KMS-11 (cell line): ENCODE data around the gene TMEM184B.
A peak's percentile ranks its signal among the peaks of the same experiment; 100 is the strongest.

Experiments used
- H2AFZ ChIP-seq: fragments of 200-600 bp; sonication (generic); 2 replicates; pipeline ENCODE4 v1.6.1; 2016; ENCODE audit warnings: antibody characterized with exemption, mixed run types, low read depth
- H3K27ac ChIP-seq: fragments of 200-600 bp; sonication (generic); 2 replicates; pipeline ENCODE4 v1.6.1; 2016; ENCODE audit warnings: mild to moderate bottlenecking, mixed run types
- H3K27me3 ChIP-seq: fragments of 200-600 bp; sonication (generic); 2 replicates; pipeline ENCODE4 v1.6.1; 2017; ENCODE audit warnings: mild to moderate bottlenecking, low read depth, mixed run types, moderate library complexity; ENCODE audit not compliant: insufficient read depth
- H3K36me3 ChIP-seq: fragments of 200-600 bp; sonication (generic); 2 replicates; pipeline ENCODE4 v1.6.1; 2017; ENCODE audit warnings: mild to moderate bottlenecking, mixed run types; ENCODE audit not compliant: insufficient read depth
- H3K4me1 ChIP-seq: fragments of 200-600 bp; sonication (generic); 2 replicates; pipeline ENCODE4 v1.6.1; 2016; ENCODE audit warnings: mild to moderate bottlenecking, low read depth, mixed run types; ENCODE audit not compliant: poor library complexity, severe bottlenecking
- H3K4me2 ChIP-seq: fragments of 200-600 bp; sonication (generic); 2 replicates; pipeline ENCODE4 v1.7.0; 2016; ENCODE audit warnings: mild to moderate bottlenecking, mixed run types
- H3K4me3 ChIP-seq: fragments of 200-600 bp; sonication (generic); IDR thresholded peaks from 2 replicates; pipeline ENCODE4 v1.6.1; 2017; ENCODE audit warnings: low read depth, low read length, mixed read lengths; ENCODE audit not compliant: insufficient read depth
- H3K79me2 ChIP-seq: fragments of 200-600 bp; sonication (generic); 2 replicates; pipeline ENCODE4 v1.6.1; 2016; ENCODE audit warnings: low read depth, mixed run types; ENCODE audit not compliant: insufficient read depth
- H3K9ac ChIP-seq: fragments of 200-600 bp; sonication (generic); 2 replicates; pipeline ENCODE4 v1.6.1; 2016; ENCODE audit warnings: mild to moderate bottlenecking, mixed run types
- H4K20me1 ChIP-seq: fragments of 200-600 bp; sonication (generic); 2 replicates; pipeline ENCODE4 v1.6.1; 2016; ENCODE audit warnings: mild to moderate bottlenecking, mixed run types; ENCODE audit not compliant: insufficient read depth
- TF ChIP-seq, protein P1 (sequence below): fragments of 200-600 bp; sonication (generic); conservative IDR thresholded peaks from 2 replicates; pipeline ENCODE4 v1.6.1; 2017; ENCODE audit warnings: low read depth, mild to moderate bottlenecking, antibody characterized with exemption, low read length, moderate library complexity, mixed read lengths

Gene TMEM184B

DNA sequence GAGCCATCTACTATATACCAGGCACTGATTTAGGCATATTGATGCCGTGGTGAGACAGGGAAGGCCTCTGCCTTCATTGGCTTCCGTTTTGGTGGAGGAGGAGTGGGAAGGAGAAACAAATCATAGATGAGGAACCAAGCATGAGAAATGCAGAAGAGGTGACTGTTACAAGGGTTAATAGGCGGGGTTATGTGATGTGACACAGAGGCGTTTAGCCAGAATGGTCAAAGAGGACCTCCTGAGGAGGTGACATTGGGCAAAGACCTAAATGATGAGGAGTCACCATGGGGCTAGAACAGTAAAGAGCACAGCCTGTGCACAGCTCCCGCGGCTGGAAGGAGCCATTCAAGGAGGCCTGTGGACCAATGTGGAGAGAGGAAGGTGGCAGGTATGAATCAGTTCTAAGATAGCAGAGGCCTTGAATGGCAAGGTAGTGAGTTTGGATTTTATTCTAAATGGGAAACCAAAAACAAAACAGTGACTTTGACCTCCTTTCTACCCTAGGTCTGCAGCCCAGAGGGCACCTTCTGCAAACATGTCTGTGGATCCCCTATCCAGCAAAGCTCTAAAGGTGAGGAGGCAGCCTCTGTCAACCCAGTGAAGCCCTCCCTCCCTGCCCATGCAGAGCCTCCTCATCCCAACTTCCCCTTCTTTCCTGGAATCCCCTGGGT, 59.4 kb downstream of the TMEM184B start:
- TF ChIP-seq, protein P1, sequence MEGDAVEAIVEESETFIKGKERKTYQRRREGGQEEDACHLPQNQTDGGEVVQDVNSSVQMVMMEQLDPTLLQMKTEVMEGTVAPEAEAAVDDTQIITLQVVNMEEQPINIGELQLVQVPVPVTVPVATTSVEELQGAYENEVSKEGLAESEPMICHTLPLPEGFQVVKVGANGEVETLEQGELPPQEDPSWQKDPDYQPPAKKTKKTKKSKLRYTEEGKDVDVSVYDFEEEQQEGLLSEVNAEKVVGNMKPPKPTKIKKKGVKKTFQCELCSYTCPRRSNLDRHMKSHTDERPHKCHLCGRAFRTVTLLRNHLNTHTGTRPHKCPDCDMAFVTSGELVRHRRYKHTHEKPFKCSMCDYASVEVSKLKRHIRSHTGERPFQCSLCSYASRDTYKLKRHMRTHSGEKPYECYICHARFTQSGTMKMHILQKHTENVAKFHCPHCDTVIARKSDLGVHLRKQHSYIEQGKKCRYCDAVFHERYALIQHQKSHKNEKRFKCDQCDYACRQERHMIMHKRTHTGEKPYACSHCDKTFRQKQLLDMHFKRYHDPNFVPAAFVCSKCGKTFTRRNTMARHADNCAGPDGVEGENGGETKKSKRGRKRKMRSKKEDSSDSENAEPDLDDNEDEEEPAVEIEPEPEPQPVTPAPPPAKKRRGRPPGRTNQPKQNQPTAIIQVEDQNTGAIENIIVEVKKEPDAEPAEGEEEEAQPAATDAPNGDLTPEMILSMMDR: no peak
- Histone ChIP-seq H3K79me2 (no peaks in the 10 kb centered on the region; the same call in 1 of the 2 replicates), H4K20me1 (no peaks in the 10 kb centered on the region), H3K36me3 (no peaks in the 10 kb centered on the region), H3K27ac (0 out of 2 replicates have a peak overlapping the region, but pooled peaks have one; percentile 58), H3K9ac (peak overlapping the region; percentile 73; the same call in 1 of the 2 replicates), H3K4me1 (peaks cover 50% of the 10 kb centered on the region), H3K4me2 (peak overlapping the region; percentile 61; the same call in 1 of the 2 replicates), H3K4me3 (no peak overlapping the region), H3K27me3 (no peaks in the 10 kb centered on the region), H2AFZ (no peak overlapping the region)

DNA sequence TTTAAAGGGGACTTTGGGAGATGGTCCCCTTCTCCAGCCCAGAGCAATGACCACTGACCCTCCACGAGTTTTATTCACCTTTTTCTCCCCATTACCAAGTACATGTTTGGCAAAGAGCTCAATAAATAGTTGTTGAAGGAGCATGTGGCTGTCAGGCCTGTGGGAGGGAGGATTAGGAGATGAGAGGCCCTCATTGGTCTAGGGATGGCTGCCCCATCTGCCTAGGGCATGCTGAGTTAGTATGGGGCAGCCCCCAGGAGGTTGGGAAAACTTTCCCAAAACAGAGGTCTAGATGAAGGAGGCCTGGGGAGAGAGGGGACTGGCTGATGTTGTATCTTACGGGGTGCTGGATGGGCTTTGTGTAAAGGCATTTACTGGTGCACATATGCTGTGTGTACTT, 60.4 kb downstream of the TMEM184B start:
- H3K9ac ChIP-seq: no peak overlapping the region
- TF ChIP-seq, protein P1: no peak
- no peaks in the 10 kb centered on the region for H3K36me3 ChIP-seq
- H3K27me3 ChIP-seq: no peaks in the 10 kb centered on the region
- no peak overlapping the region for H3K4me3 ChIP-seq
- peaks cover 40% of the 10 kb centered on the region for H3K4me1 ChIP-seq
- no peaks in the 10 kb centered on the region for H4K20me1 ChIP-seq
- H3K27ac ChIP-seq: no peak overlapping the region
- H2AFZ ChIP-seq: no peak overlapping the region
- H3K79me2 ChIP-seq: no peaks in the 10 kb centered on the region; the same call in 1 of the 2 replicates
- no peak overlapping the region; the same call in 1 of the 2 replicates for H3K4me2 ChIP-seq

DNA sequence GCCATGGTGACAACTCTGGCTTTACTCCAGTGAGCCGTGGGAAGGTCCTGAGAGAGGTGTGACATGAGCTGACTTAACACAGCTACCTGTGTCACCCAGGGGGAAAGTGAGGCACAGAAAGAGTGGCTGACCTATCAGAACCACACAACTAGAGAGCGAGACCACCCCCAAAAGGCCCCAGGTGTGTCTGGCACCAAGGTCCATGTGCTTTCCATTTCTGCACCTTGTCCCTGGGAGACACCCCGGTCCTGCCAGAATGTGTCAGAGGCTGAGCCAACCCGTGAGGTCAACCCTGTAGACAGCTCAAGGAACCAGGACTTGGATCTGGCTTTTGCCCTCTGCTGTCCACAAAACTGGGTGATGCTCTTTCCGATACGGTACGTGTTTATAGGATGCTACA, 61.3 kb downstream of the TMEM184B start:
- H3K4me2 ChIP-seq: no peak overlapping the region
- no peaks in the 10 kb centered on the region for H3K27me3 ChIP-seq
- H3K79me2 ChIP-seq: no peaks in the 10 kb centered on the region; the same call in 1 of the 2 replicates
- no peak overlapping the region for H3K27ac ChIP-seq
- H4K20me1 ChIP-seq: no peaks in the 10 kb centered on the region
- TF ChIP-seq, protein P1: no peak
- no peak overlapping the region for H3K4me3 ChIP-seq
- no peak overlapping the region for H2AFZ ChIP-seq
- no peak overlapping the region for H3K9ac ChIP-seq
- peaks cover 31% of the 10 kb centered on the region for H3K4me1 ChIP-seq
- H3K36me3 ChIP-seq: no peaks in the 10 kb centered on the region

DNA sequence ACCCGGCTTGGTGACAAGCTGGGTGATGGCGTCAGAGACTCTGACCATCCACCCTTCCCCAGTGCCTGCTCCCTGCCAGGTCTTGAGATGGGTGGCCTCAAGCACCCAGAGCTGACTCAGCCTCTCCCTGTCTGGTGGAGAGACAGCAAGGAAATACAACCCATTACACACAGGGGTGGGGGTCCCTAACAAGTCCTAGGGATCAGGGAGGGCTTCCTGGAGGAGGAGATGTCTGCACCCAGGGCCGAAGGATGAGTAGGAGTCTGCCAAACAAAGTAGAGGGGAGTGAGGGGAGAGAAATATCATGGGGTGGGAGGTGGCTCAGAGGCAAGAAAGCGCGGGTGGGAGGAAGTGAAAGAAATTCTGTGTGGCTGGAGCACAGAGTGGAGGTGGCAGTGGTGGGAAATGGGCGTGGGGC, 64.2 kb downstream of the TMEM184B start:
- Histone ChIP-seq H3K4me3 (no peak overlapping the region), H3K9ac (no peak overlapping the region), H2AFZ (no peak overlapping the region), H3K27ac (no peak overlapping the region), H4K20me1 (no peaks in the 10 kb centered on the region), H3K79me2 (no peaks in the 10 kb centered on the region; the same call in 1 of the 2 replicates), H3K36me3 (no peaks in the 10 kb centered on the region), H3K27me3 (no peaks in the 10 kb centered on the region), H3K4me2 (no peak overlapping the region), H3K4me1 (peaks cover 33% of the 10 kb centered on the region)
- TF ChIP-seq, protein P1: no peak
